Aorta (tissue), 5 donors: Measurements from ENCODE around the gene ARHGAP10. TPM values are rescaled to one million over a fixed set of nuclear protein-coding genes. Genes with fewer than 3 reads are reported as not detected.
"Not testable (repeated sequence)": the region's sequence is repeated elsewhere in the genome, so short reads cannot be mapped to it uniquely, and the experiment has no call there.

ENCODE experiments used
- ATAC-seq: fragments of 200-7000 bp; cut with Tn5 transposase; one replicate; pipeline ENCODE4 v1.9.1; 2022; ENCODE audit warnings: moderate library complexity; ENCODE audit not compliant: low FRiP score
- DNase-seq, 2 donors: peaks; one replicate each; pipeline ENCODE4 v3.0.0-alpha.2; 2020
- H3K27ac ChIP-seq, 2 donors: one replicate each; pipeline ENCODE4 v1.5.1; 2013; ENCODE audit warnings: low read length in 2 of 2, mild to moderate bottlenecking in 2 of 2, moderate library complexity in 2 of 2, control low read depth in 1 of 2, inconsistent platforms in 1 of 2, low read depth in 1 of 2
- H3K27me3 ChIP-seq, 2 donors: one replicate each; pipeline ENCODE4 v1.6.1; 2013; ENCODE audit warnings: control low read depth in 1 of 2, low read length in 1 of 2, mild to moderate bottlenecking in 1 of 2, moderate library complexity in 1 of 2; ENCODE audit not compliant: insufficient read depth in 2 of 2, control insufficient read depth in 1 of 2
- H3K36me3 ChIP-seq, 2 donors: one replicate each; pipeline ENCODE4 v1.6.1; 2013; ENCODE audit warnings: control low read depth in 1 of 2, low read length in 1 of 2, mild to moderate bottlenecking in 1 of 2; ENCODE audit not compliant: insufficient read depth in 2 of 2, control insufficient read depth in 1 of 2
- H3K4me1 ChIP-seq, 2 donors: one replicate each; pipeline ENCODE4 v1.6.1; 2013; ENCODE audit warnings: low read length in 2 of 2, control low read depth in 1 of 2, mild to moderate bottlenecking in 1 of 2, moderate library complexity in 1 of 2; ENCODE audit not compliant: insufficient read depth in 2 of 2, control insufficient read depth in 1 of 2
- H3K4me3 ChIP-seq, 2 donors: one replicate each; pipeline ENCODE4 v1.5.1; 2013; ENCODE audit warnings: low read length in 2 of 2, control low read depth in 1 of 2, mild to moderate bottlenecking in 1 of 2
- H3K9me3 ChIP-seq: one replicate; pipeline ENCODE4 v1.6.1; 2013; ENCODE audit warnings: mild to moderate bottlenecking, low read length; ENCODE audit not compliant: control insufficient read depth
- WGBS, 2 donors: extraction: QIAGEN DNeasy Blood & Tissue Kit; methylation state at CpG; one replicate each; pipeline ENCODE4 v1.1.7; 2013; 5-methylcytosine and 5-hydroxymethylcytosine counted together
- intact Hi-C, 2 donors: fragments of 100-400 bp; cut with DNase I; formaldehyde crosslinking; loops; one replicate each; pipeline versions ENCODE4 v1.14.2 to v1.15.0; 2022
- polyA plus RNA-seq, 2 donors: library from polyadenylated mRNA; stranded (reverse); fragments of 200-250 nt; gene quantifications; one replicate each; pipeline ENCODE4 v1.2.3, GENCODE V29; 2013
- total RNA-seq, 2 donors: library from RNA; stranded (reverse); fragmentation: NEBNext Ultra II Directional; extraction: Animal tissue kit (Norgen Biotek cat#: 25700); gene quantifications; one replicate each; pipeline ENCODE4 v1.2.1, GENCODE V29; 2021
- donor health status: healthy with polysubstance abuse.
- donor health status: Bipolar disorder and iron deficiency.
- donor health status: DM: no; HTN: no; CAD: no.
- donor health status: DM: no; HTN: no; CAD: no.
- donor health status: DM: yes; HTN: yes; CAD: no.

Gene ARHGAP10
- total and polyA plus RNA-seq, 4 donors: 47.3 to 94.5 (median 63.5) TPM

DNA sequence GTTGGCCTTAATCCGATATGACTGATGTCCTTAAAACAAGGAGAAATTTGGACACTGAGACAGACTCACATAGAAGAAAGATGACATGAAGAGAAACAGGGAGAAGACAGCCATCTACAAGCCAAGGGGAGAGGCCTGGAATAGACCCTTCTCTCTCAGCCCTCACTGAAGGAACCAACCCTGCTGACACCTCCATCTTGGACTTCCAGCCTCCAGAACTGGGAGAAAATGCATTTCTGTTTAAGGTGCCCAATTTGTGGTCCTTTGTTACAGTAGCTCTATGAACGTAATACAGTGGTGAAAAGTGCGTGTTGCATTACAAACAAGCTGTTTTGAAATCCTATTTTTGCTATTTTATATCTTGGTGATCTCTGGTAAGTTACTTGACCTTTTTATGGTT is 343.6 kb downstream of the ARHGAP10 start:
- Histone ChIP-seq H3K9me3 (no peaks in the 10 kb centered on the region), H3K4me3 (no peak overlapping the region), H3K27ac (no peak overlapping the region), H3K36me3 (peaks cover 6 to 35% of the 10 kb centered on the region in 2 donors), H3K4me1 (no peaks in the 10 kb centered on the region), H3K27me3 (no peaks in the 10 kb centered on the region)
- WGBS, 2 donors: 98 to 99% methylated on average over 3 of the region's 3 CpGs
- no peak for ATAC-seq
- DNase-seq: no peak
- intact Hi-C loops: no loop called here

DNA sequence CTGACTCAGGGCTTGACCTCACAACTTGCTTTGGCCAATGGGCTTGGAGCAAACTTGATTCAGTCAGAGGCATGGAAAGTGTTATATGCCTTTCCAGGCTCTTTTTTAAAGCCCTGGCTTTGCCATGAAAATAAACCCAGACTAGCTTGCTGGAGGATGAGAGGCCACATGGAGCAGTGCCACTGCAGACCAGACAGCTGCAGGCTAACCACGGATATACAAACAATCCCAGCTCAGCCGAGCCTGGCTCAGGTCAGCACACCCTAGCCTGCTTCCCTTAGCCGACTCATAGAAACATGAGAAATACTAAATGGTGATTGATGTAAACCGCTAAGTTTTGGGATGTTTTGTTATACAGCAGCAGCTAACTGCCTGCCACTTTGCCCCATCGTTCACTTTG is 345.1 kb downstream of the ARHGAP10 start:
- Histone ChIP-seq H3K36me3 (peaks cover 9 to 36% of the 10 kb centered on the region in 2 donors), H3K27ac (no peak overlapping the region)
- intact Hi-C loops: no loop called here

DNA sequence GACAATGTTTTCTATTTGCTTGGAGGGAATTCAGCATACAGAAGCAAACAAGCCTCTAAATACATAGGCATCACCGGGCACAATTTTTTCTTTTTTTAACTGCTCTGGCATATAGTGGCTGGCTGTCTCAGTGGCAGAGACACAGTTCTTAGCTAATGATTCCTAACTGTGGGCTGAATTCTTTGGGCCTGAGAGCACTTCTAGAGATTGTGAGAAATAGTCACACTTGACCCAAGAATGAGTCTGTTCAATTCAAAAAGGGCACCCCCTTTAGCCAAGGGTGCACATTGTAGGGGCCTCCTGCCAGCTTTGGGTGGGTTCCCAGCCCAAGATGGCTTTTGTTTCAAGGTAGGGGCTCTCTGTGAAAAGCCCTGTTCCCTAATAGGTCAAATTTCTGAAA is 345.7 kb downstream of the ARHGAP10 start:
- no peak overlapping the region for H3K4me3 ChIP-seq
- no peak for ATAC-seq
- no peaks in the 10 kb centered on the region for H3K4me1 ChIP-seq
- intact Hi-C loops: no loop called here
- no peak for DNase-seq
- 82 to 91% methylated on average over 1 of the region's 1 CpG for WGBS, 2 donors
- H3K27ac ChIP-seq: no peak overlapping the region
- H3K27me3 ChIP-seq: no peaks in the 10 kb centered on the region
- H3K36me3 ChIP-seq: peaks cover 9 to 32% of the 10 kb centered on the region in 2 donors
- no peaks in the 10 kb centered on the region for H3K9me3 ChIP-seq

More for the DNA sequence above, 345.1 kb downstream of the ARHGAP10 start:
- Histone ChIP-seq H3K27me3 (no peaks in the 10 kb centered on the region), H3K9me3 (no peaks in the 10 kb centered on the region), H3K4me1 (no peaks in the 10 kb centered on the region), H3K4me3 (no peak overlapping the region)
- ATAC-seq (no peak), DNase-seq (no peak)
- WGBS, 2 donors: 73 to 83% methylated on average over 5 of the region's 5 CpGs

DNA sequence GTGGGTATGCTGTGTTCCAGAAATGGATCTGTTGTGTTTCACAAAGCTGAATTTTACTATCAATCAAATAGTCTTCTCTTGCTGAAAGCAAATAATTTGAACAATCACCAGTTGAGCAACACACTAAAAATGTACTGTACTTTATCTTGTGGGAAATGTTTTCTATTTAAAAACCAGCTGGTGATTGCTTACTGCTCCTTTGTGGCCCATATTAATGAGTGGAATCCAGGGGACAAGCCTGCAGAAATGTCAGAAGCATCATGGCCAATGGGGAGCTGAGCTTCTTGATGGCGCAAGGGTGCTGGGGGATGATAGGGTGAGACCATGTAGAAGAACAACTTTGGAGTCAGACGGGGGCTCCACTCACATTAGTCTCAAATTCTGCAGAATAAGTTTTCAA is 346.2 kb downstream of the ARHGAP10 start:
- no peak for DNase-seq
- Histone ChIP-seq H3K36me3 (peaks cover 9 to 28% of the 10 kb centered on the region in 2 donors), H3K27ac (no peak overlapping the region), H3K9me3 (no peaks in the 10 kb centered on the region), H3K4me1 (no peaks in the 10 kb centered on the region), H3K27me3 (no peaks in the 10 kb centered on the region), H3K4me3 (no peak overlapping the region)
- ATAC-seq: no peak
- intact Hi-C loops: no loop called here
- 69 to 84% methylated on average over 2 of the region's 2 CpGs for WGBS, 2 donors

DNA sequence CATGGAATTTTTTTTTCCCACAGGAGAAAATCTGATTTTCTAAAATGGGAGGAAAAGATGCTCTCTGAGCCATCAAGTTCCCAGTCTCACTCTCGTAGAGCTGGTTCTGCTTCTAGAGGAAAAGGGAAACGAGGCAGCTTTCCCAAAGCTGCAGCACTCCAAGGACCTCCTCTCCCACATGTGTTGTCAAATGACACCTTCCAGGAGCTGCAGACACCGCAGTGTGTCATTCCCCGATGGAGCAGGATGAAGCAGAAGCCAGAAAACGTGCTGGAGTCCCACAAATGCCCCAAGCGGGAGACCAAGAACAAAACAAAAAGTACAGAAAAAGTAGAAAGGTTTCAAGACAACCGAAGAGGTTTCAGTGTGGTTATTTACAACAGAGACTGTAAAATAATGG is 348.1 kb downstream of the ARHGAP10 start:
- 85% methylated on average over 7 of the region's 7 CpGs for WGBS, 2 donors
- H3K36me3 ChIP-seq: peaks cover 7 to 21% of the 10 kb centered on the region in 2 donors

DNA sequence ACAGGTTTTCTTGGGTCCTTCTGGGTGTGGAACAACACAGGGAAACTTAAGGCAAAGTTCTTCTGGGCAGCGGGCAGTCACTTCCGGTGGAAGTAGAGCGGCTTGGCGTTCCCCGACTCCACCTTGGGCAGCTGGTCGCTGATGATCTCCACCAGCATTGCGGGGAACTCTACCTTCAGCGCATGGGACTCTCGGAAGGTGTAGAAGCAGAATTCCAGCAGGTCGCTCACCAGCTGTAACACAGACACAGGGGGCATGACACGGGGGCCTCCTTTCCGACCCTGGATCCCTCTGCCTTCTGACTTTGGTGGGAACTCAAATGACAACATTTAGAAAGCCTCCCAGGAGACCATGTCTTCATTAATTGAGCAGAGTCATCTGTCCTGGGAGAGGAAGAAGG is 349.4 kb downstream of the ARHGAP10 start:
- Histone ChIP-seq H3K4me3 (no peak overlapping the region), H3K27ac (no peak overlapping the region), H3K9me3 (no peaks in the 10 kb centered on the region), H3K36me3 (peaks cover 3 to 12% of the 10 kb centered on the region in 2 donors), H3K27me3 (no peaks in the 10 kb centered on the region), H3K4me1 (no peaks in the 10 kb centered on the region)
- ATAC-seq (no peak), DNase-seq (no peak)
- 97 to 98% methylated on average over 12 of the region's 12 CpGs for whole genome bisulfite sequencing, 2 donors
- intact Hi-C loops: no loop called here

More for the DNA sequence above, 348.1 kb downstream of the ARHGAP10 start:
- intact Hi-C loops: no loop called here
- no peaks in the 10 kb centered on the region for H3K9me3 ChIP-seq
- H3K27me3 ChIP-seq: no peaks in the 10 kb centered on the region
- DNase-seq: no peak
- no peak overlapping the region for H3K27ac ChIP-seq
- no peak overlapping the region for H3K4me3 ChIP-seq
- no peak for ATAC-seq
- no peaks in the 10 kb centered on the region for H3K4me1 ChIP-seq

DNA sequence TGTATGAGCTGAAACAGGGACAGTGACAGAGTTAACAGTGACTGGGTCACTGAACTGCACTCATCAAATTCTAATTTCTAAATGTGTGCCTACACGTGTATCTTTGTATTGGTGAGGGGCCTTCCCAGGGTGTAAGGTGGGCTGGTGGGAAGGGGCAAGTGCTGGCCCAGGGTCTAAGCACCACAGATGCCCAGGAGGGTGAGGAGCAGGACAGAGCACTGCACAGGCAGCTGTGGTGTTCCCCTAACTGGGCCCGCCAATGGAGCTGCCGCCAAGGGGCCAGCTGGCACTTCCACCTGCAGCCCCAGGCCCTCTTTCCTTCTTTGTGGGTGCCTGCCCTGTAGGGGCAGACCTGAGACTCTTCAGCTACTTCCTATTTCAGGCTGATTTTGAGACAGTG is 349.9 kb downstream of the ARHGAP10 start:
- no peak overlapping the region for H3K4me3 ChIP-seq
- no peak overlapping the region for H3K27ac ChIP-seq
- no peaks in the 10 kb centered on the region for H3K27me3 ChIP-seq
- peaks cover 3 to 10% of the 10 kb centered on the region in 2 donors for H3K36me3 ChIP-seq
- H3K9me3 ChIP-seq: no peaks in the 10 kb centered on the region
- WGBS, 2 donors: 95 to 98% methylated on average over 3 of the region's 3 CpGs
- no peaks in the 10 kb centered on the region for H3K4me1 ChIP-seq
- no peak for ATAC-seq
- no peak for DNase-seq
- intact Hi-C loops: no loop called here

DNA sequence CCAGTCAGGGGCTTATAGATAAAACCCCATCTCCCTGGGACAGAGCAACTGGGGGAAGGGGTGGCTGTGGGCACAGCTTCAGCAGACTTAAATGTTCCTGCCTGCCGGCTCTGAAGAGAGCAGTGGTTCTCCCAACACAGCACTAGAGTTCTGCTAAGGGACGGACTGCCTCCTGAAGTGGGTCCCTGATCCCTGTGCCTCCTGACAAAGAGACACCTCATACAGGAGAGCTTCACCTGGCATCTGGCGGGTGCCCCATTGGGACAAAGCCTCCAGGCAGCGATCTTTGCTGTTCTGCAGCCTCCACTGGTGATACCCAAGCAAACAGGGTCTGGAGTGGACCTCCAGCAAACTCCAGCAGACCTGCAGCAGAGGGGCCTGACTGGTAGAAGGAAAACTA is 351.2 kb downstream of the ARHGAP10 start:
- intact Hi-C loops, H3K9me3 ChIP-seq, ATAC-seq, H3K27me3 ChIP-seq, DNase-seq, H3K27ac ChIP-seq, H3K4me3 ChIP-seq, H3K4me1 ChIP-seq, H3K36me3 ChIP-seq: not testable (repeated sequence)
- WGBS, 2 donors: 96% methylated on average over 4 of the region's 4 CpGs

DNA sequence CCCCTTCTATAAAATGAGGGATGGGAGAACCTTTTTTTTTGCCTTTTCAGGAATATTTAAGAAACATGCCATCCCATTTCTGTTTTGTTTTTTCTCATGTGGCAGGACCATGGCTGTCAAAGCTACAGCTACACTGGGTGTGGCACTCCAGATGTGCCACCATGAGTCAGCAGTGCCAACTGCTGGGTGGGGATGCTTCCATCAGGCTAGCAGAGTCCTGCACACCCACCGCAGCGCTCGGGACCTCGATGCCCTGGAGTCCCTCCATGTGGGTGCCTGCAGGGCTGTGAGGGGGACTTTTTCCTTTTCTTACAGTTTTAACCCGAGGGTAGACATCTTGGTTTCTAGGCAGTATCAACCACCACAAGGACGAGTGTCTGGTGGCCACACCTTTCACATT is 357.7 kb downstream of the ARHGAP10 start:
- Histone ChIP-seq H3K9me3 (no peaks in the 10 kb centered on the region), H3K27ac (no peak overlapping the region), H3K4me3 (no peak overlapping the region), H3K36me3 (no peaks in the 10 kb centered on the region), H3K27me3 (no peaks in the 10 kb centered on the region), H3K4me1 (no peaks in the 10 kb centered on the region)
- intact Hi-C loops: no loop called here
- WGBS, 2 donors: 90 to 92% methylated on average over 6 of the region's 6 CpGs
- no peak for ATAC-seq
- no peak for DNase-seq
